ENCODE data around the gene KCNIP3. TPM values are rescaled to one million over a fixed set of nuclear protein-coding genes. Genes with fewer than 3 reads are reported as not detected.

KCNIP3 gene
- total and polyA plus RNA-seq, 9 of the 15 experiments (the other 6 are each of a cell fraction or from before 2014, with no cell fraction given): 0.04 TPM; not detected in 8

GRCh38 chr2:95311815-95312542 lies 14.8 kb downstream of the KCNIP3 start:
- Histone ChIP-seq H2AFZ (ENCODE audit: low read depth, low read length) (no peak overlapping the region), H3K9me3 (replicated peaks; ENCODE audit: control insufficient read depth, insufficient read depth, low read depth, low read length) (no peaks in the 10 kb centered on the region), H3K27me3 (ENCODE audit: control insufficient read depth in 2 of 2, insufficient read depth in 2 of 2, low read length in 2 of 2) (peaks cover 6 to 71% of the 10 kb centered on the region in 2 experiments; a peak in 4 of 5 replicates), H3K79me2 (ENCODE audit: control insufficient read depth, insufficient read depth, low read length) (no peaks in the 10 kb centered on the region), H3K27ac (ENCODE audit: extremely low read depth, low read depth, low read length) (no peak overlapping the region), H3K9ac (ENCODE audit: insufficient read depth in 1 of 2, low read depth in 2 of 2, low read length in 2 of 2) (no peak overlapping the region), H3K9me1 (ENCODE audit: control insufficient read depth, insufficient read depth, low read length) (no peaks in the 10 kb centered on the region), H4K20me1 (replicated peaks; ENCODE audit: control insufficient read depth, insufficient read depth, low read length) (peaks cover 9% of the 10 kb centered on the region), H3K4me3 (no peak overlapping the region), H3K36me3 (ENCODE audit: control insufficient read depth, insufficient read depth, low read length) (no peaks in the 10 kb centered on the region), H3K4me2 (ENCODE audit: insufficient read depth, low read length) (no peak overlapping the region), H3K4me1 (replicated peaks in 1 of 2; ENCODE audit: control insufficient read depth in 2 of 2, insufficient read depth in 2 of 2, low read length in 2 of 2) (peaks cover 0 to 5% of the 10 kb centered on the region in 2 experiments; a peak in 1 of 5 replicates)
- WGBS (ENCODE audit: insufficient coverage, low coverage, missing lambda C conversion rate): under 1% methylated on average over 22 of the region's 26 CpGs
- no peak for FAIRE-seq
- no peak for DNase-seq (ENCODE audit: extremely low read depth in 1 of 4, low spot score in 3 of 4)
- ChIA-PET CTCF (ENCODE audit: low intra/inter-chr PET ratio) (no interaction called here), POLR2A (interaction anchor here (1.5 kb wide), 1 partner anchor 10 kb away, joined by 5 read pairs; no protein-coding TSS in a partner anchor)
- in situ Hi-C loops (cut with MboI) (no loop called here), intact Hi-C loops (cut with micrococcal nuclease) (no loop called here)
- TF ChIP-seq CREB3L1 (IDR thresholded peaks at IDR 0.05; ENCODE audit: borderline replicate concordance, low read depth) (no peak), BRCA1 (IDR thresholded peaks at IDR 0.05) (no peak), BRCA1 (CRISPR knock-in tag; IDR thresholded peaks at IDR 0.05) (no peak)
- no peak for ATAC-seq
- no TSS peak for BruUV-seq (replicated peaks)

All from K562 (cell line).